CD4-positive, alpha-beta T cell (primary cell): ENCODE measurements around the gene RBM20. TPM values are rescaled to one million over a fixed set of nuclear protein-coding genes. Genes with fewer than 3 reads are reported as not detected.

Experiments
- ATAC-seq: fragments of 200-7000 bp; cut with Tn5 transposase; one replicate; pipeline ENCODE4 v1.10.0; 2022; ENCODE audit warnings: mild to moderate bottlenecking; ENCODE audit not compliant: poor library complexity
- CTCF ChIA-PET: fragments of 350-600 bp; sonication (Branson Sonifier 250); formaldehyde crosslinking; loops from one replicate; lab custom pipeline; 2021; ENCODE audit warnings: antibody characterized with exemption, inconsistent platforms; lab: Charles Lee
- POLR2A ChIA-PET: fragments of 350-600 bp; sonication (Branson Sonifier 250); formaldehyde crosslinking; loops from one replicate; lab custom pipeline; 2021; ENCODE audit warnings: antibody characterized with exemption, inconsistent platforms; lab: Charles Lee
- DNase-seq, 14 experiments: peaks; one replicate each; pipeline ENCODE4 v3.0.0-alpha.2; 2013 to 2020; ENCODE audit warnings: mixed read lengths in 2 of 14
- H3K27ac ChIP-seq, 2 donors: one replicate each; pipeline versions ENCODE4 v1.5.1 to v1.7.0; 2013; ENCODE audit warnings: low read length in 2 of 2, low read depth in 1 of 2, mild to moderate bottlenecking in 1 of 2
- H3K27me3 ChIP-seq, 2 experiments: 1 replicate in 1 of 2; 2 replicates in 1 of 2; pipeline versions ENCODE4 v1.6.1 to v1.7.0; 2013; ENCODE audit warnings: low read length in 2 of 2, control low read depth in 1 of 2, mild to moderate bottlenecking in 1 of 2, moderate library complexity in 1 of 2; ENCODE audit not compliant: insufficient read depth in 2 of 2, control insufficient read depth in 1 of 2
- H3K36me3 ChIP-seq: one replicate; pipeline ENCODE4 v1.6.1; 2013; ENCODE audit warnings: low read length, control low read depth; ENCODE audit not compliant: insufficient read depth
- H3K4me1 ChIP-seq: one replicate; pipeline ENCODE4 v1.6.1; 2013; ENCODE audit warnings: low read length, control low read depth; ENCODE audit not compliant: insufficient read depth
- H3K4me3 ChIP-seq: one replicate; pipeline ENCODE4 v1.5.1; 2013; ENCODE audit warnings: mild to moderate bottlenecking, low read length, moderate library complexity
- H3K9me3 ChIP-seq, 2 experiments: 1 replicate in 1 of 2; 2 replicates in 1 of 2; pipeline versions ENCODE4 v1.6.1 to v1.7.0; 2013; ENCODE audit warnings: low read length in 2 of 2, mild to moderate bottlenecking in 2 of 2, control low read depth in 1 of 2, moderate library complexity in 1 of 2; ENCODE audit not compliant: control insufficient read depth in 1 of 2, insufficient read depth in 1 of 2
- H3K27ac Mint-ChIP-seq: one replicate; pipeline ENCODE4 v1.8.0; 2020; ENCODE audit warnings: mixed read lengths
- H3K27me3 Mint-ChIP-seq: one replicate; pipeline ENCODE4 v1.8.0; 2021; ENCODE audit warnings: mixed read lengths
- H3K36me3 Mint-ChIP-seq: one replicate; pipeline ENCODE4 v1.8.0; 2021; ENCODE audit warnings: low read depth, mixed read lengths
- H3K4me1 Mint-ChIP-seq: one replicate; pipeline ENCODE4 v1.8.0; 2021; ENCODE audit warnings: low read depth, mixed read lengths
- H3K4me3 Mint-ChIP-seq: one replicate; pipeline ENCODE4 v1.8.0; 2020; ENCODE audit warnings: mild to moderate bottlenecking, mixed read lengths
- H3K9me3 Mint-ChIP-seq: one replicate; pipeline ENCODE4 v1.8.0; 2020; ENCODE audit warnings: mixed read lengths
- CTCF ChIP-seq: fragments of 200-600 bp; IDR thresholded peaks from one replicate; pipeline ENCODE4 v1.8.0; 2022; ENCODE audit warnings: antibody characterized with exemption, mild to moderate bottlenecking
- intact Hi-C, 2 experiments: fragments of 100-400 bp; cut with DNase I in 1 of 2; cut with micrococcal nuclease in 1 of 2; formaldehyde crosslinking; loops; one replicate each; pipeline versions ENCODE4 v1.15.1 to v1.9.0; 2023 to 2025; cut with DNase I, micrococcal nuclease
- total RNA-seq, 174 experiments: library from RNA in 2 of 174; stranded (reverse) in 2 of 174; gene quantifications; one replicate each; pipeline ENCODE4 v1.2.3 and lab custom pipeline; 2021 to 2026

Gene RBM20
- total RNA-seq, 2 experiments from 2014 or later, result 0.91 to 1.1 TPM

- no peaks in the 10 kb centered on the region for H3K9me3 ChIP-seq
- ChIA-PET CTCF (no interaction called here), POLR2A (interaction anchor here (1.5 kb wide), 1 partner anchor 11 kb away, joined by 3 read pairs; no protein-coding TSS in a partner anchor)
- Mint-ChIP-seq H3K27ac (no peak overlapping the region), H3K27me3 (no peaks in the 10 kb centered on the region), H3K9me3 (no peaks in the 10 kb centered on the region), H3K36me3 (no peaks in the 10 kb centered on the region), H3K4me3 (no peak overlapping the region), H3K4me1 (peaks cover 3% of the 10 kb centered on the region)
- no peak overlapping the region for H3K4me3 ChIP-seq
- no peak overlapping the region for H3K27ac ChIP-seq
- no peaks in the 10 kb centered on the region for H3K36me3 ChIP-seq
- no peaks in the 10 kb centered on the region for H3K4me1 ChIP-seq
- ATAC-seq, result no peak
- no peak for DNase-seq
- intact Hi-C loops, result no loop called here
- no peak for TF ChIP-seq CTCF
- no peaks in the 10 kb centered on the region for H3K27me3 ChIP-seq
Observed at GRCh38 chr10:110794808-110795207, 150.7 kb downstream of the RBM20 start.

DNA sequence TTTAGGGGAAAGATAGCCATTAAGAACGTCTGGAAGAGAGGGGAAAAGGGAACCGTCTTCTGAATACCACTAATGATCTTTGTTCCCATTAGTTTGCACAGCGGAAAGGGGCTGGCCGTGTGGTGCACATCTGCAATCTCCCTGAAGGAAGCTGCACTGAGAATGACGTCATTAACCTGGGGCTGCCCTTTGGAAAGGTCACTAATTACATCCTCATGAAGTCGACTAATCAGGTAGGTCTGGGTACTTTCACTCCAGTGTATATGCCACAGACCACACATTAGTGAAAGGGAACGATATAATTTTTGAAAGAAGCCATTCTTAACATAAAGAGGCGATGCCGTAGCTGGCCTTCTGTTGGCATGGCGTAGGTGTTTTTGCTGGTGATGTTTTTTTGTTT is 153.3 kb downstream of the RBM20 start:
- H3K27ac ChIP-seq, result no peak overlapping the region
- H3K4me1 Mint-ChIP-seq, result peaks cover 9% of the 10 kb centered on the region
- H3K9me3 ChIP-seq, result no peaks in the 10 kb centered on the region
- ATAC-seq, result no peak
- no peaks in the 10 kb centered on the region for H3K27me3 ChIP-seq
- no peaks in the 10 kb centered on the region for H3K36me3 Mint-ChIP-seq
- H3K9me3 Mint-ChIP-seq, result no peaks in the 10 kb centered on the region
- no peak overlapping the region for H3K4me3 ChIP-seq
- DNase-seq, result no peak
- no peak overlapping the region for H3K4me3 Mint-ChIP-seq
- intact Hi-C loops, result no loop called here
- no peak for TF ChIP-seq CTCF
- POLR2A ChIA-PET, result no interaction called here
- H3K27me3 Mint-ChIP-seq, result no peaks in the 10 kb centered on the region
- no peaks in the 10 kb centered on the region for H3K36me3 ChIP-seq
- CTCF ChIA-PET, result interaction anchor here (1.3 kb wide), 1 partner anchor 51 kb away, joined by 3 read pairs; no protein-coding TSS in a partner anchor
- no peak overlapping the region for H3K27ac Mint-ChIP-seq
- peaks cover 2% of the 10 kb centered on the region for H3K4me1 ChIP-seq

DNA sequence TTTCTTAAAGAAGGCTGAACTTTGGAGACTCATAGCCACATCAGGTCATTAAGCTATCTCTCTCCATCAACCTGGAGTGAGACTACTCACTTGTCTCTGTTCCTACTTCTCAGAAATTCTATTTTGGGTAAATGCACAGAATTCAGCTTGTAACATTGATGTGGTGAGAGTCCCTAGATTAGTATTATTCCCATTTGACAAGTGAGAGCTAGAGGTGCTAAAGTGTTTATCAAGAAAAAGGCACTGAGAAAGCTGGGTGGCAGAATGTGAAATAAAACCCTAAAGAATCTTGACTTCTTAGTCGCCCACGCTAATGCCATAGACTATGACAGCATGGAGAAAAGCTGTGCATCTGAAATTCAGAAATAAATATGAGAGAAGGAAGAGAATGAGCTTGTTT is 154.2 kb downstream of the RBM20 start:
- Histone ChIP-seq H3K4me1 (peaks cover 8% of the 10 kb centered on the region), H3K9me3 (no peaks in the 10 kb centered on the region), H3K36me3 (no peaks in the 10 kb centered on the region), H3K27ac (no peak overlapping the region), H3K27me3 (no peaks in the 10 kb centered on the region), H3K4me3 (no peak overlapping the region)
- intact Hi-C loops, result loop anchor here in 1 of 2 experiments (2.0 kb wide), 1 partner anchor 50 kb away; no protein-coding TSS in a partner anchor
- Mint-ChIP-seq H3K36me3 (no peaks in the 10 kb centered on the region), H3K4me1 (peaks cover 18% of the 10 kb centered on the region), H3K4me3 (no peak overlapping the region), H3K27me3 (no peaks in the 10 kb centered on the region), H3K9me3 (no peaks in the 10 kb centered on the region), H3K27ac (no peak overlapping the region)
- ChIA-PET POLR2A (no interaction called here), CTCF (interaction anchor here (0.5 kb wide), 1 partner anchor 93 kb away, joined by 3 read pairs; no protein-coding TSS in a partner anchor)
- DNase-seq (no peak), ATAC-seq (no peak)
- TF ChIP-seq CTCF, result no peak
